ENCODE data around the gene EGFL6.

DNA sequence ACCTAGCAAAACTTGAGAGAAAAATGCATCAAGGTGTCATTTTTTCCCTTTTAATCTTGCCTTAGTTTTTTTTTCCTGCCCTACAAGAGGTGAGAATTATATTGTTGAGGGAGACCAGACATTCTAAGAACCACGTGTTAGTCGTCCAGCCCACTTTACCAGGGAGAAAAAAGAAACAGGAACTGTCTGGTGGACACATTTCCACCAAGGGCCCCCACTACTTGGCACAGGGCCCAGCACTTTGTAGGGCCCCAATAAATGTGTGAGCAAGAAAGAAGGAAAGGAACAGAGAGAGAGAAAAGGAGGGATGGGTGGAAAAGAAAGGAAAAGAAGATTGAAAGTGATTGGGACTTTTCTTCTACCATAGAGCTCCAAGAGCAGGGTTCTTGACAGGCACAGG is 3.9 kb upstream of the EGFL6 start:
- no peak for TF ChIP-seq EZH2phosphoT487 (IDR thresholded peaks at IDR 0.05; ENCODE audit: borderline replicate concordance, low read length)
- TF ChIP-seq, protein P1, sequence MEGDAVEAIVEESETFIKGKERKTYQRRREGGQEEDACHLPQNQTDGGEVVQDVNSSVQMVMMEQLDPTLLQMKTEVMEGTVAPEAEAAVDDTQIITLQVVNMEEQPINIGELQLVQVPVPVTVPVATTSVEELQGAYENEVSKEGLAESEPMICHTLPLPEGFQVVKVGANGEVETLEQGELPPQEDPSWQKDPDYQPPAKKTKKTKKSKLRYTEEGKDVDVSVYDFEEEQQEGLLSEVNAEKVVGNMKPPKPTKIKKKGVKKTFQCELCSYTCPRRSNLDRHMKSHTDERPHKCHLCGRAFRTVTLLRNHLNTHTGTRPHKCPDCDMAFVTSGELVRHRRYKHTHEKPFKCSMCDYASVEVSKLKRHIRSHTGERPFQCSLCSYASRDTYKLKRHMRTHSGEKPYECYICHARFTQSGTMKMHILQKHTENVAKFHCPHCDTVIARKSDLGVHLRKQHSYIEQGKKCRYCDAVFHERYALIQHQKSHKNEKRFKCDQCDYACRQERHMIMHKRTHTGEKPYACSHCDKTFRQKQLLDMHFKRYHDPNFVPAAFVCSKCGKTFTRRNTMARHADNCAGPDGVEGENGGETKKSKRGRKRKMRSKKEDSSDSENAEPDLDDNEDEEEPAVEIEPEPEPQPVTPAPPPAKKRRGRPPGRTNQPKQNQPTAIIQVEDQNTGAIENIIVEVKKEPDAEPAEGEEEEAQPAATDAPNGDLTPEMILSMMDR (IDR thresholded peaks at IDR 0.05; ENCODE audit: low read depth, low read length, poor library complexity, severe bottlenecking): no peak

Data from DOHH2 (cell line).